OCI-LY3 (cell line): ENCODE results near the gene TOP1.

Source experiments
- H2AFZ ChIP-seq: fragments of 200-600, 300-600 bp; shearing (Covaris generic); 2 replicates; pipeline ENCODE4 v1.6.0; 2014; ENCODE audit warnings: antibody characterized with exemption, low read depth, low read length
- H3K27ac ChIP-seq: fragments of 200-600, 300-600 bp; sonication (generic); 2 replicates; pipeline ENCODE4 v1.5.1; 2014; ENCODE audit warnings: mild to moderate bottlenecking, low read length, moderate library complexity, mixed read lengths
- H3K27me3 ChIP-seq: fragments of 200-600, 300-600 bp; sonication (generic); 2 replicates; pipeline ENCODE4 v1.6.1; 2014; ENCODE audit warnings: low read depth, low read length, mixed read lengths
- H3K36me3 ChIP-seq: fragments of 200-600, 300-600 bp; sonication (generic); replicated peaks from 2 replicates; pipeline ENCODE3; 2014; ENCODE audit warnings: low read depth, low read length, mixed read lengths
- H3K4me1 ChIP-seq: fragments of 300-600, 200-600 bp; sonication (generic); 2 replicates; pipeline ENCODE4 v1.6.1; 2014; ENCODE audit warnings: low read length, mixed read lengths
- H3K4me2 ChIP-seq: fragments of 200-600, 300-600 bp; sonication (generic); 2 replicates; pipeline ENCODE4 v1.6.1; 2014; ENCODE audit warnings: low read length, mixed read lengths
- H3K4me3 ChIP-seq: fragments of 300-600, 200-600 bp; sonication (generic); 2 replicates; pipeline ENCODE4 v1.5.1; 2014; ENCODE audit warnings: antibody characterized with exemption, mild to moderate bottlenecking, low read length, moderate library complexity
- H3K79me2 ChIP-seq: fragments of 300-600, 200-600 bp; shearing (Covaris generic); 2 replicates; pipeline ENCODE4 v1.6.1; 2014; ENCODE audit warnings: mild to moderate bottlenecking, low read length, mixed read lengths
- H3K9ac ChIP-seq: fragments of 300-600, 200-600 bp; shearing (Covaris generic); 2 replicates; pipeline ENCODE4 v1.6.0; 2014; ENCODE audit warnings: mild to moderate bottlenecking, low read length, moderate library complexity
- H3K9me3 ChIP-seq: fragments of 200-600, 300-600 bp; shearing (Covaris generic); 2 replicates; pipeline ENCODE4 v1.6.1; 2014; ENCODE audit warnings: low read length, mixed read lengths; ENCODE audit not compliant: insufficient read depth
- H4K20me1 ChIP-seq: fragments of 200-600, 300-600 bp; sonication (generic); 2 replicates; pipeline ENCODE4 v1.6.1; 2016; ENCODE audit warnings: low read length, mixed read lengths; ENCODE audit not compliant: insufficient read depth
- CTCF ChIP-seq: fragments of 200-600, 300-600 bp; sonication (generic); IDR thresholded peaks from 2 replicates; pipeline ENCODE4 v1.5.1; 2014; ENCODE audit warnings: antibody characterized with exemption, low read length, low read depth
- EZH2phosphoT487 ChIP-seq: fragments of 200-600 bp; shearing (Covaris generic); IDR thresholded peaks from 2 replicates; pipeline ENCODE4 v1.6.1; 2018; ENCODE audit warnings: antibody characterized with exemption, mixed run types, low read depth

Gene TOP1

GRCh38 chr20:41135187-41135887, 106.7 kb downstream of the TOP1 start:
- H3K27me3 ChIP-seq = no peaks in the 10 kb centered on the region
- peaks cover 30% of the 10 kb centered on the region for H3K79me2 ChIP-seq
- H3K36me3 ChIP-seq = peaks cover 3% of the 10 kb centered on the region
- no peak for TF ChIP-seq EZH2phosphoT487
- TF ChIP-seq CTCF = peak; percentile 99
- no peak overlapping the region for H3K9ac ChIP-seq
- H2AFZ ChIP-seq = no peak overlapping the region
- H3K4me2 ChIP-seq = peak overlapping the region; percentile 9; the same call in 1 of the 2 replicates
- H3K27ac ChIP-seq = no peak overlapping the region
- peaks cover 22% of the 10 kb centered on the region for H4K20me1 ChIP-seq
- H3K4me3 ChIP-seq = no peak overlapping the region
- no peaks in the 10 kb centered on the region for H3K9me3 ChIP-seq
- peaks cover 62% of the 10 kb centered on the region for H3K4me1 ChIP-seq

GRCh38 chr20:41135888-41136679, 107.5 kb downstream of the TOP1 start:
- Histone ChIP-seq H2AFZ (peak overlapping the region; percentile 80), H3K27ac (no peak overlapping the region), H4K20me1 (peaks cover 29% of the 10 kb centered on the region), H3K36me3 (no peaks in the 10 kb centered on the region), H3K4me2 (peak overlapping the region; percentile 92), H3K4me3 (peak overlapping the region; percentile 82), H3K27me3 (no peaks in the 10 kb centered on the region), H3K79me2 (peaks cover 37% of the 10 kb centered on the region), H3K9me3 (no peaks in the 10 kb centered on the region), H3K4me1 (peaks cover 67% of the 10 kb centered on the region), H3K9ac (peak overlapping the region; percentile 81)
- TF ChIP-seq EZH2phosphoT487 (no peak), CTCF (no peak; the same call in 1 of the 2 replicates)

GRCh38 chr20:41136680-41137613, 108.3 kb downstream of the TOP1 start, which contains the start of gene PLCG1:
TSS of gene PLCG1 (plus strand) at chr20:41137543. CDS start at chr20:41137642, 99 bp downstream.
- Histone ChIP-seq H3K9me3 (no peaks in the 10 kb centered on the region), H3K4me1 (peaks cover 67% of the 10 kb centered on the region), H2AFZ (peak within 1 kb of the TSS; percentile 80), H3K4me2 (peak within 1 kb of the TSS; percentile 93), H3K9ac (peak within 1 kb of the TSS; percentile 81), H3K27ac (peak within 1 kb of the TSS; percentile 51), H3K4me3 (peak within 1 kb of the TSS; percentile 82), H3K27me3 (no peaks in the 10 kb centered on the region), H3K36me3 (no peaks in the 10 kb centered on the region), H3K79me2 (peaks cover 46% of the 10 kb centered on the region), H4K20me1 (peaks cover 38% of the 10 kb centered on the region)
- no peak for TF ChIP-seq CTCF
- no peak for TF ChIP-seq EZH2phosphoT487
